Suprapubic skin (tissue), 4 donors: Measurements from ENCODE around the gene RNPEP. TPM values are rescaled to one million over a fixed set of nuclear protein-coding genes. Genes with fewer than 3 reads are reported as not detected.

Experiments used
- DNase-seq, 2 donors: peaks; one replicate each; pipeline ENCODE4 v3.0.0-alpha.2; 2019; ENCODE audit warnings: low spot score in 2 of 2
- H3K27ac ChIP-seq: fragments of 200-600 bp; sonication (generic); one replicate; pipeline ENCODE4 v1.5.1; 2019
- H3K27me3 ChIP-seq: fragments of 200-600 bp; sonication (generic); one replicate; pipeline ENCODE4 v1.5.1; 2019
- H3K36me3 ChIP-seq: fragments of 200-600 bp; sonication (generic); one replicate; pipeline ENCODE4 v1.5.1; 2019
- H3K4me1 ChIP-seq: fragments of 200-600 bp; sonication (generic); one replicate; pipeline ENCODE4 v1.5.1; 2019
- H3K4me3 ChIP-seq: fragments of 200-600 bp; sonication (generic); one replicate; pipeline ENCODE4 v1.5.1; 2019; ENCODE audit warnings: mild to moderate bottlenecking
- H3K9me3 ChIP-seq: fragments of 200-600 bp; sonication (generic); one replicate; pipeline ENCODE4 v1.5.1; 2019
- CTCF ChIP-seq, 2 donors: fragments of 200-600 bp in 1 of 2; fragments of 450-650 bp in 1 of 2; sonication (generic) in 1 of 2; IDR thresholded peaks; one replicate each; pipeline ENCODE4 v1.5.1; 2016 to 2019; ENCODE audit warnings: antibody characterized with exemption in 2 of 2, mild to moderate bottlenecking in 1 of 2, moderate library complexity in 1 of 2
- EP300 ChIP-seq: sonication (generic); formaldehyde crosslinking; IDR thresholded peaks from one replicate; pipeline ENCODE4 v1.6.1; 2017; ENCODE audit warnings: antibody characterized with exemption
- POLR2A ChIP-seq, 2 donors: fragments of 450-650 bp; IDR thresholded peaks; one replicate each; pipeline ENCODE4 v1.6.1; 2017; ENCODE audit warnings: antibody characterized with exemption in 2 of 2, mild to moderate bottlenecking in 2 of 2, moderate library complexity in 2 of 2
- POLR2AphosphoS5 ChIP-seq, 3 donors: sonication (generic); formaldehyde crosslinking; IDR thresholded peaks; one replicate each; pipeline ENCODE4 v1.6.1; 2017; ENCODE audit warnings: antibody characterized with exemption in 3 of 3
- WGBS: methylation state at CpG from one replicate; pipeline ENCODE4 v1.1.5; 2018; 5-methylcytosine and 5-hydroxymethylcytosine counted together
- total RNA-seq, 4 donors: library from RNA; depleted of rRNA; stranded (reverse); fragments of >200 nt; gene quantifications; one replicate each; pipeline ENCODE4 v1.1.0, GENCODE V29; 2016

Gene RNPEP
- total RNA-seq, 4 donors from 2014 or later: 53.3 to 107 (median 74.1) TPM

GRCh38 chr1:201945863-201946223, 36.6 kb upstream of the RNPEP start:
- TF ChIP-seq POLR2A (IDR thresholded peaks at IDR 0.05) (no peak), CTCF (IDR thresholded peaks at IDR 0.05) (no peak), POLR2AphosphoS5 (IDR thresholded peaks at IDR 0.05) (no peak), EP300 (no peak)
- peak overlapping the region; percentile 62 for H3K27ac ChIP-seq
- no peak for DNase-seq
- H3K4me1 ChIP-seq: peaks cover 11% of the 10 kb centered on the region
- no peaks in the 10 kb centered on the region for H3K9me3 ChIP-seq
- no peaks in the 10 kb centered on the region for H3K36me3 ChIP-seq
- H3K27me3 ChIP-seq: peaks cover 6% of the 10 kb centered on the region
- WGBS: 39% methylated on average over 10 of the region's 10 CpGs
- H3K4me3 ChIP-seq: peak overlapping the region; percentile 48

GRCh38 chr1:201946224-201946908, 36.1 kb upstream of the RNPEP start, which contains the start of gene LMOD1:
Gene LMOD1, minus strand, starts transcription at chr1:201946548. Its CDS starts 208 bp downstream, at chr1:201946340.
- DNase-seq: peak; percentile 87 to 93

GRCh38 chr1:201947697-201948008, 34.8 kb upstream of the RNPEP start:
- DNase-seq: no peak
- H3K27me3 ChIP-seq: peaks cover 6% of the 10 kb centered on the region
- WGBS: 60% methylated on average over 3 of the region's 3 CpGs
- H3K4me3 ChIP-seq: no peak overlapping the region
- no peak for TF ChIP-seq POLR2AphosphoS5 (IDR thresholded peaks at IDR 0.05)
- no peak overlapping the region for H3K27ac ChIP-seq
- H3K4me1 ChIP-seq: peaks cover 11% of the 10 kb centered on the region
- no peaks in the 10 kb centered on the region for H3K9me3 ChIP-seq
- no peaks in the 10 kb centered on the region for H3K36me3 ChIP-seq

More at GRCh38 chr1:201946224-201946908, 36.1 kb upstream of the RNPEP start, which contains the start of gene LMOD1:
- Histone ChIP-seq H3K27me3 (peaks cover 6% of the 10 kb centered on the region), H3K36me3 (no peaks in the 10 kb centered on the region), H3K4me1 (peaks cover 11% of the 10 kb centered on the region), H3K4me3 (peak within 1 kb of the TSS; percentile 48), H3K9me3 (no peaks in the 10 kb centered on the region), H3K27ac (peak within 1 kb of the TSS; percentile 83)
- 8% methylated on average over 18 of the region's 28 CpGs for WGBS
- TF ChIP-seq CTCF (IDR thresholded peaks at IDR 0.05) (no peak), POLR2AphosphoS5 (IDR thresholded peaks at IDR 0.05) (peak in 1 of 3 donors; percentile 20), POLR2A (IDR thresholded peaks at IDR 0.05) (peak in 1 of 2 donors; percentile 22)

DNA sequence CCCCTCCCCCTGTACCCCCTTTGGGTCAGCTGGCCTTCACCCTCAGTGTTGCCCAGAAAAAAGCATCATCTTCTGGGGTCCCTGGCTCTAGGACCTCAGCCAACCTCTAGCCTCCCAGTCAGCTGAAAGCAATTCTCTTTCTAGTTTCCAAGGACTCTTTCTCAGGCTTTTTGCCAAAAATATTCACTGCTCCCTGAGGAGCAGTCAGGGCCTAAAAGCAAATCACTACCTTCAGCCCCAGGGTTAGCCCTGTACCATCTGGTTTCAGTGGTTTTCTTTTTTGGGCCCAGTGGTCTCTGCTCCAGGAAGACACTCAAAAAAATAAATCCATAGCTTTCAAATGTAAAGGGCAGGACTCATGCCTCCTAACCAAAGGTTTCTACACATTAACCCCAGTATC, 33.0 kb upstream of the RNPEP start:
- TF ChIP-seq POLR2AphosphoS5 (IDR thresholded peaks at IDR 0.05): no peak
- TF ChIP-seq EP300: no peak
- TF ChIP-seq CTCF (IDR thresholded peaks at IDR 0.05): no peak
- no peak for TF ChIP-seq POLR2A (IDR thresholded peaks at IDR 0.05)
- peaks cover 6% of the 10 kb centered on the region for H3K27me3 ChIP-seq
- no peak overlapping the region for H3K4me3 ChIP-seq
- peaks cover 14% of the 10 kb centered on the region for H3K4me1 ChIP-seq
- no peaks in the 10 kb centered on the region for H3K9me3 ChIP-seq
- no peaks in the 10 kb centered on the region for H3K36me3 ChIP-seq
- no peak for DNase-seq
- H3K27ac ChIP-seq: no peak overlapping the region

DNA sequence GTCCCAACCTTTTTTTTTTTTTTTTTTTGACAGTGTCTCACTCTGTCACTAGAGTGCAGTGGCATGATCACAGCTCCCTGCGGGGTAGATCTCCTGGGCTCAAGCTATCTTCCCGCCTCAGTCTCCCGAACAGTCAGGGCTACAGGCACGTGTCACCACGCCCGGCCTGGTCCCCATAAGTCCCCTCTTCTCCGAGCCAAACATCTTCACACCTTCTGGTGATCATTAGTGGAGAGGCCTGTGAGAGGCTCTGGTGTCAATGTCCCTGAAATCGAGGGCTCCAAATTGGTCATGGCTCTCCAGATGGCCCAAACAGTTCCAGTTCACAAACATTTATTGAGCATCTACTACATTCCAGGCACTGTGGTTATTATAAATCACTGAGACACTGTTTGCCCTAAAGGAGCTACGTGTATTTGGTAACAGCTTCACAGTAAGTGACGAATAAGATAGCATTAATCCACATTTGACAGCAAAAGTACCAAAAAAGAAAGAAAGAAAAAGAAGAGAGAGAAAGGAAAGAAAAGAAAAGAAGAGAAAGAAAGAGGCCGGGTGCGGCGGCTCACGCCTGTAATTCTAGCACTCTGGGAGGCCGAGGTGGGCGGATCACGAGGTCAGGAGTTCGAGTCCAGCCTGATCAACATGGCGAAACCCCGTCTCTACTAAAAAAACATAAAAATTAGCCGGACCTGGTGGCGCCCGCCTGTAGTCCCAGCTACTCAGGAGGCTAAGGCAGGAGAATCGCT, 28.0 kb upstream of the RNPEP start:
- WGBS: 50% methylated on average over 24 of the region's 24 CpGs
- H3K9me3 ChIP-seq: no peaks in the 10 kb centered on the region
- H3K27me3 ChIP-seq: no peaks in the 10 kb centered on the region
- H3K36me3 ChIP-seq: peaks cover 19% of the 10 kb centered on the region
- TF ChIP-seq POLR2AphosphoS5 (IDR thresholded peaks at IDR 0.05) (no peak), EP300 (no peak), POLR2A (IDR thresholded peaks at IDR 0.05) (no peak), CTCF (IDR thresholded peaks at IDR 0.05) (no peak)
- peaks cover 22% of the 10 kb centered on the region for H3K4me1 ChIP-seq
- peak overlapping the region; percentile 88 for H3K27ac ChIP-seq
- peak overlapping the region; percentile 95 for H3K4me3 ChIP-seq
- no peak for DNase-seq
